GM12872 (cell line): ENCODE data around the gene MID1.

Experiments used
- CTCF ChIP-seq: IDR thresholded peaks from 3 replicates; pipeline ENCODE4 v1.5.1; 2011; ENCODE audit warnings: low read depth, mild to moderate bottlenecking, low read length, moderate library complexity; ENCODE audit not compliant: insufficient read depth

The MID1 gene

GRCh38 chrX:10397349-10397748, 223.0 kb downstream of the MID1 start:
- TF ChIP-seq CTCF = no peak

GRCh38 chrX:10395643-10396042, 224.7 kb downstream of the MID1 start:
- TF ChIP-seq CTCF = no peak
